ENCODE measurements around the gene TGFBR2.

DNA sequence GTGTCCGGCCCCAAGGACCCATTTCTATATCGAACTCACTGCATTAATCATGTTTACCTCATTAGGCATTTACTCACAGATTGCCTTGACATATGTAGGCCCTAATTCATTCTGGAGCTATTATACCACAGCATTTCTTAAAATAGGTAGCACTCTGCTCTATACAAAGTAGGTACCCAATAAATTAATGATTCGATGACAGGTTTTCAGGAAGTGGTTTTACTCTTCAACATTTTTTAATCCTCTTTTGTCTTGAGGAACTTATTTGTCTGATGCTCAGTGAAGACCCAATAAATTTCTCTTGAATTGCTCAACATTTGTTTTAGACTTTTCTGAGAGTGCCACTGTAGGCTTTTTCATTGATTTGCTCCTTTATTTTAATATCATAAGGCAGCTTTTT lies 12.1 kb downstream of the TGFBR2 start:
- TF ChIP-seq EP300 (IDR thresholded peaks at IDR 0.05; ENCODE audit: borderline replicate concordance in 1 of 2, low read depth in 1 of 2, low read length in 1 of 2) (no peak), ELF1 (IDR thresholded peaks at IDR 0.05) (no peak), NFIC (IDR thresholded peaks at IDR 0.05; ENCODE audit: borderline replicate concordance) (no peak), TAF1 (IDR thresholded peaks at IDR 0.05; ENCODE audit: borderline replicate concordance, low read depth, low read length) (no peak)
- TF ChIP-seq, protein P1, sequence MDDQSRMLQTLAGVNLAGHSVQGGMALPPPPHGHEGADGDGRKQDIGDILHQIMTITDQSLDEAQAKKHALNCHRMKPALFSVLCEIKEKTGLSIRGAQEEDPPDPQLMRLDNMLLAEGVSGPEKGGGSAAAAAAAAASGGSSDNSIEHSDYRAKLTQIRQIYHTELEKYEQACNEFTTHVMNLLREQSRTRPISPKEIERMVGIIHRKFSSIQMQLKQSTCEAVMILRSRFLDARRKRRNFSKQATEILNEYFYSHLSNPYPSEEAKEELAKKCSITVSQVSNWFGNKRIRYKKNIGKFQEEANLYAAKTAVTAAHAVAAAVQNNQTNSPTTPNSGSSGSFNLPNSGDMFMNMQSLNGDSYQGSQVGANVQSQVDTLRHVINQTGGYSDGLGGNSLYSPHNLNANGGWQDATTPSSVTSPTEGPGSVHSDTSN (IDR thresholded peaks at IDR 0.05), result no peak
- TF ChIP-seq, protein P2, sequence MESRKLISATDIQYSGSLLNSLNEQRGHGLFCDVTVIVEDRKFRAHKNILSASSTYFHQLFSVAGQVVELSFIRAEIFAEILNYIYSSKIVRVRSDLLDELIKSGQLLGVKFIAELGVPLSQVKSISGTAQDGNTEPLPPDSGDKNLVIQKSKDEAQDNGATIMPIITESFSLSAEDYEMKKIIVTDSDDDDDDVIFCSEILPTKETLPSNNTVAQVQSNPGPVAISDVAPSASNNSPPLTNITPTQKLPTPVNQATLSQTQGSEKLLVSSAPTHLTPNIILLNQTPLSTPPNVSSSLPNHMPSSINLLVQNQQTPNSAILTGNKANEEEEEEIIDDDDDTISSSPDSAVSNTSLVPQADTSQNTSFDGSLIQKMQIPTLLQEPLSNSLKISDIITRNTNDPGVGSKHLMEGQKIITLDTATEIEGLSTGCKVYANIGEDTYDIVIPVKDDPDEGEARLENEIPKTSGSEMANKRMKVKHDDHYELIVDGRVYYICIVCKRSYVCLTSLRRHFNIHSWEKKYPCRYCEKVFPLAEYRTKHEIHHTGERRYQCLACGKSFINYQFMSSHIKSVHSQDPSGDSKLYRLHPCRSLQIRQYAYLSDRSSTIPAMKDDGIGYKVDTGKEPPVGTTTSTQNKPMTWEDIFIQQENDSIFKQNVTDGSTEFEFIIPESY (IDR thresholded peaks at IDR 0.05; ENCODE audit: borderline replicate concordance, low read depth), result no peak
- TF ChIP-seq, protein P3, sequence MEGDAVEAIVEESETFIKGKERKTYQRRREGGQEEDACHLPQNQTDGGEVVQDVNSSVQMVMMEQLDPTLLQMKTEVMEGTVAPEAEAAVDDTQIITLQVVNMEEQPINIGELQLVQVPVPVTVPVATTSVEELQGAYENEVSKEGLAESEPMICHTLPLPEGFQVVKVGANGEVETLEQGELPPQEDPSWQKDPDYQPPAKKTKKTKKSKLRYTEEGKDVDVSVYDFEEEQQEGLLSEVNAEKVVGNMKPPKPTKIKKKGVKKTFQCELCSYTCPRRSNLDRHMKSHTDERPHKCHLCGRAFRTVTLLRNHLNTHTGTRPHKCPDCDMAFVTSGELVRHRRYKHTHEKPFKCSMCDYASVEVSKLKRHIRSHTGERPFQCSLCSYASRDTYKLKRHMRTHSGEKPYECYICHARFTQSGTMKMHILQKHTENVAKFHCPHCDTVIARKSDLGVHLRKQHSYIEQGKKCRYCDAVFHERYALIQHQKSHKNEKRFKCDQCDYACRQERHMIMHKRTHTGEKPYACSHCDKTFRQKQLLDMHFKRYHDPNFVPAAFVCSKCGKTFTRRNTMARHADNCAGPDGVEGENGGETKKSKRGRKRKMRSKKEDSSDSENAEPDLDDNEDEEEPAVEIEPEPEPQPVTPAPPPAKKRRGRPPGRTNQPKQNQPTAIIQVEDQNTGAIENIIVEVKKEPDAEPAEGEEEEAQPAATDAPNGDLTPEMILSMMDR (IDR thresholded peaks at IDR 0.05), result no peak
